Epithelial cell of proximal tubule (primary cell): Measurements from ENCODE around the gene KIF22. TPM values are rescaled to one million over a fixed set of nuclear protein-coding genes. Genes with fewer than 3 reads are reported as not detected.
A peak's percentile ranks its signal among the peaks of the same experiment; 100 is the strongest.

ENCODE experiments used
- DNase-seq: peaks from one replicate; pipeline ENCODE4 v3.0.0-alpha.2; 2011; ENCODE audit warnings: low read depth
- H3K4me3 ChIP-seq: 2 replicates; pipeline ENCODE4 v1.5.1; 2011; ENCODE audit warnings: low read depth, mild to moderate bottlenecking, low read length
- CTCF ChIP-seq: conservative IDR thresholded peaks from 2 replicates; pipeline ENCODE4 v1.5.1; 2012; ENCODE audit warnings: low read depth, mild to moderate bottlenecking, low read length
- total RNA-seq: library from RNA; depleted of rRNA; stranded (reverse); fragments of >200 nt; gene quantifications from 2 replicates; pipeline ENCODE4 v1.2.3, GENCODE V29; 2015

KIF22 gene
- total RNA-seq, 1 donor from 2014 or later = 105 TPM

GRCh38 chr16:29810699-29811169 lies 20.2 kb downstream of the KIF22 start:
- no peak for TF ChIP-seq CTCF
- DNase-seq = no peak
- H3K4me3 ChIP-seq = peak overlapping the region; percentile 11

- no peak for DNase-seq
- no peak for TF ChIP-seq CTCF
- H3K4me3 ChIP-seq = peak overlapping the region; percentile 61
Measured at GRCh38 chr16:29811170-29811895, 20.8 kb downstream of the KIF22 start.

GRCh38 chr16:29811896-29812665 lies 21.5 kb downstream of the KIF22 start, which contains the start of gene PRRT2:
TSS of gene PRRT2 (plus strand) at chr16:29812193. CDS start at chr16:29813055, 862 bp downstream.
- DNase-seq = no peak
- peak within 1 kb of the TSS; percentile 61 for H3K4me3 ChIP-seq
- TF ChIP-seq CTCF = no peak

- no peak for DNase-seq
- peak overlapping the region; percentile 61 for H3K4me3 ChIP-seq
- no peak for TF ChIP-seq CTCF
Measured at GRCh38 chr16:29812754-29813643, 22.4 kb downstream of the KIF22 start.

- DNase-seq = no peak
- H3K4me3 ChIP-seq = no peak overlapping the region
- no peak for TF ChIP-seq CTCF
Measured at GRCh38 chr16:29813644-29814562, 23.4 kb downstream of the KIF22 start.

GRCh38 chr16:29814592-29814991 lies 24.0 kb downstream of the KIF22 start:
- H3K4me3 ChIP-seq = no peak overlapping the region
- no peak for TF ChIP-seq CTCF
- DNase-seq = no peak
